ELR (cell line): Measurements from ENCODE around the gene ELP4.

Experiments used
- DNase-seq: peaks from one replicate; pipeline ENCODE4 v3.0.0-alpha.2; 2015; ENCODE audit warnings: low read depth

ELP4 gene

GRCh38 chr11:31812383-31813381, 303.1 kb downstream of the ELP4 start:
- peak; percentile 42 for DNase-seq

GRCh38 chr11:31813391-31814175, 304.0 kb downstream of the ELP4 start:
- DNase-seq, result peak; percentile 34

GRCh38 chr11:31814176-31814868, 304.8 kb downstream of the ELP4 start:
- no peak for DNase-seq

- no peak for DNase-seq
Observed at GRCh38 chr11:31815711-31816467, 306.3 kb downstream of the ELP4 start.

GRCh38 chr11:31816468-31817053, 307.0 kb downstream of the ELP4 start:
- no peak for DNase-seq

GRCh38 chr11:31817054-31817620, 307.6 kb downstream of the ELP4 start:
- DNase-seq, result peak; percentile 31

- no peak for DNase-seq
Observed at GRCh38 chr11:31817621-31818424, 308.3 kb downstream of the ELP4 start.

- DNase-seq, result no peak
Observed at GRCh38 chr11:31818425-31818755, 308.8 kb downstream of the ELP4 start.

GRCh38 chr11:31818874-31819331, 309.3 kb downstream of the ELP4 start:
- DNase-seq, result no peak

- no peak for DNase-seq
Observed at GRCh38 chr11:31819621-31820437, 310.3 kb downstream of the ELP4 start.

GRCh38 chr11:31820438-31820818, 310.9 kb downstream of the ELP4 start:
- no peak for DNase-seq

- DNase-seq, result no peak
Observed at GRCh38 chr11:31821235-31821764, 311.7 kb downstream of the ELP4 start.

GRCh38 chr11:31821766-31822165, 312.2 kb downstream of the ELP4 start:
- DNase-seq, result no peak

- no peak for DNase-seq
Observed at GRCh38 chr11:31822175-31822926, 312.8 kb downstream of the ELP4 start.

- DNase-seq, result no peak
Observed at GRCh38 chr11:31822927-31823643, 313.5 kb downstream of the ELP4 start.

- DNase-seq, result no peak
Observed at GRCh38 chr11:31823644-31824331, 314.2 kb downstream of the ELP4 start.
